Amniotic epithelial cell (primary cell): Measurements from ENCODE around the gene KSR1.

Source experiments
- DNase-seq: peaks from one replicate; pipeline ENCODE4 v3.0.0-alpha.2; 2010; ENCODE audit warnings: low read depth

The KSR1 gene

GRCh38 chr17:27535178-27535928, 79.1 kb downstream of the KSR1 start:
- no peak for DNase-seq

- peak; percentile 42 for DNase-seq
Observed at GRCh38 chr17:27535975-27536374, 79.7 kb downstream of the KSR1 start.

- DNase-seq: no peak
Observed at GRCh38 chr17:27536781-27537180, 80.5 kb downstream of the KSR1 start.

GRCh38 chr17:27538156-27538955, 82.1 kb downstream of the KSR1 start:
- DNase-seq: no peak

- no peak for DNase-seq
Observed at GRCh38 chr17:27539152-27539551, 82.9 kb downstream of the KSR1 start.

- no peak for DNase-seq
Observed at GRCh38 chr17:27539794-27540317, 83.6 kb downstream of the KSR1 start.

- DNase-seq: peak; percentile 100
Observed at GRCh38 chr17:27540318-27541101, 84.3 kb downstream of the KSR1 start.

GRCh38 chr17:27541301-27542023, 85.2 kb downstream of the KSR1 start:
- DNase-seq: no peak

GRCh38 chr17:27542841-27543463, 86.7 kb downstream of the KSR1 start:
- DNase-seq: no peak

- DNase-seq: no peak
Observed at GRCh38 chr17:27543464-27543856, 87.2 kb downstream of the KSR1 start.

- no peak for DNase-seq
Observed at GRCh38 chr17:27543958-27544349, 87.7 kb downstream of the KSR1 start.

GRCh38 chr17:27544350-27545131, 88.3 kb downstream of the KSR1 start:
- peak; percentile 87 for DNase-seq

GRCh38 chr17:27545562-27546229, 89.4 kb downstream of the KSR1 start:
- peak; percentile 91 for DNase-seq

- no peak for DNase-seq
Observed at GRCh38 chr17:27546624-27547300, 90.5 kb downstream of the KSR1 start.

GRCh38 chr17:27547301-27547683, 91.0 kb downstream of the KSR1 start:
- DNase-seq: no peak

GRCh38 chr17:27548369-27548768, 92.1 kb downstream of the KSR1 start:
- no peak for DNase-seq

- no peak for DNase-seq
Observed at GRCh38 chr17:27549251-27549893, 93.1 kb downstream of the KSR1 start.

- no peak for DNase-seq
Observed at GRCh38 chr17:27550291-27550930, 94.2 kb downstream of the KSR1 start.
